ENCODE data around the gene ATG9B. TPM values are rescaled to one million over a fixed set of nuclear protein-coding genes. Genes with fewer than 3 reads are reported as not detected.

Gene ATG9B
- total RNA-seq, 1 donor from 2014 or later: 0.85 TPM

GRCh38 chr7:151047976-151048815 is 23.9 kb upstream of the ATG9B start, which contains the start of gene ASIC3:
ASIC3 (plus strand) TSS chr7:151048531; CDS start chr7:151048886, 355 bp downstream.
- TF ChIP-seq CTCF (IDR thresholded peaks at IDR 0.05; ENCODE audit: unreplicated experiment): no peak
- Mint-ChIP-seq H3K36me3 (ENCODE audit: low read depth, unreplicated experiment) (peaks cover 6% of the 10 kb centered on the region), H3K9me3 (ENCODE audit: unreplicated experiment) (no peaks in the 10 kb centered on the region), H3K4me3 (ENCODE audit: unreplicated experiment) (no peak within 1 kb of the TSS), H3K27ac (ENCODE audit: unreplicated experiment) (no peak within 1 kb of the TSS), H3K4me1 (ENCODE audit: unreplicated experiment) (peaks cover 14% of the 10 kb centered on the region), H3K27me3 (ENCODE audit: unreplicated experiment) (peaks cover 25% of the 10 kb centered on the region)
- DNase-seq (ENCODE audit: low spot score): no peak

GRCh38 chr7:151046603-151047573 is 22.6 kb upstream of the ATG9B start:
- Mint-ChIP-seq H3K9me3 (ENCODE audit: unreplicated experiment) (no peaks in the 10 kb centered on the region), H3K4me1 (ENCODE audit: unreplicated experiment) (peaks cover 7% of the 10 kb centered on the region), H3K27me3 (ENCODE audit: unreplicated experiment) (peaks cover 20% of the 10 kb centered on the region), H3K36me3 (ENCODE audit: low read depth, unreplicated experiment) (no peaks in the 10 kb centered on the region), H3K4me3 (ENCODE audit: unreplicated experiment) (no peak overlapping the region), H3K27ac (ENCODE audit: unreplicated experiment) (no peak overlapping the region)
- DNase-seq (ENCODE audit: low spot score): no peak
- TF ChIP-seq CTCF (IDR thresholded peaks at IDR 0.05; ENCODE audit: unreplicated experiment): no peak

GRCh38 chr7:151045967-151046366 is 21.7 kb upstream of the ATG9B start:
- Mint-ChIP-seq H3K27me3 (ENCODE audit: unreplicated experiment) (peaks cover 20% of the 10 kb centered on the region), H3K4me1 (ENCODE audit: unreplicated experiment) (peaks cover 7% of the 10 kb centered on the region), H3K9me3 (ENCODE audit: unreplicated experiment) (no peaks in the 10 kb centered on the region), H3K4me3 (ENCODE audit: unreplicated experiment) (no peak overlapping the region), H3K27ac (ENCODE audit: unreplicated experiment) (no peak overlapping the region), H3K36me3 (ENCODE audit: low read depth, unreplicated experiment) (no peaks in the 10 kb centered on the region)
- no peak for TF ChIP-seq CTCF (IDR thresholded peaks at IDR 0.05; ENCODE audit: unreplicated experiment)
- DNase-seq (ENCODE audit: low spot score): no peak

GRCh38 chr7:151045262-151045661 is 21.0 kb upstream of the ATG9B start:
- Mint-ChIP-seq H3K36me3 (ENCODE audit: low read depth, unreplicated experiment) (no peaks in the 10 kb centered on the region), H3K9me3 (ENCODE audit: unreplicated experiment) (no peaks in the 10 kb centered on the region), H3K27ac (ENCODE audit: unreplicated experiment) (no peak overlapping the region), H3K27me3 (ENCODE audit: unreplicated experiment) (peaks cover 20% of the 10 kb centered on the region), H3K4me3 (ENCODE audit: unreplicated experiment) (no peak overlapping the region), H3K4me1 (ENCODE audit: unreplicated experiment) (peaks cover 7% of the 10 kb centered on the region)
- DNase-seq (ENCODE audit: low spot score): no peak
- no peak for TF ChIP-seq CTCF (IDR thresholded peaks at IDR 0.05; ENCODE audit: unreplicated experiment)

Measured in endothelial cell (in vitro differentiated cells).